H1 (cell line): ENCODE results near the gene CLCN3. TPM values are rescaled to one million over a fixed set of nuclear protein-coding genes. Genes with fewer than 3 reads are reported as not detected.

Experiments used
- MAFK ChIP-seq: IDR thresholded peaks from 2 replicates; pipeline ENCODE4 v1.6.1; 2012; ENCODE audit warnings: low read depth, mild to moderate bottlenecking, improper control_type of control experiment, low read length
- SIN3A ChIP-seq, 2 experiments: IDR thresholded peaks in 1 of 2; conservative IDR thresholded peaks in 1 of 2; 2 replicates each; pipeline ENCODE4 v1.6.1; 2011 to 2012; ENCODE audit warnings: low read length in 2 of 2, improper control_type of control experiment in 1 of 2, low read depth in 1 of 2, mild to moderate bottlenecking in 1 of 2
- SP4 ChIP-seq: IDR thresholded peaks from 2 replicates; pipeline ENCODE4 v1.6.1; 2012; ENCODE audit warnings: low read length, inconsistent platforms
- YY1 ChIP-seq: IDR thresholded peaks from 2 replicates; pipeline ENCODE4 v1.6.1; 2011; ENCODE audit warnings: low read depth, mild to moderate bottlenecking, low read length
- polyA plus RNA-seq, 7 experiments: library from polyadenylated mRNA; depleted of rRNA in 3 of 7; stranded (reverse) in 5 of 7; unstranded in 2 of 7; fragments of >200 nt in 5 of 7; fragments of 200-250 nt in 2 of 7; gene quantifications; 1 replicate in 5 of 7; 2 replicates in 1 of 7; 4 replicates in 1 of 7; pipeline versions ENCODE4 v1.2.1 to v1.2.3, GENCODE V29; 2011 to 2013; ENCODE audit warnings: missing spikeins in 2 of 7, mixed read lengths in 2 of 7
- total RNA-seq: library from RNA; stranded (reverse); fragmentation: NEBNext Ultra II Directional; extraction: Animal tissue kit (Norgen Biotek cat#: 25700); gene quantifications from 2 replicates; pipeline ENCODE4 v1.2.1, GENCODE V29; 2021

CLCN3 gene
- total and polyA plus RNA-seq, 2 of the 8 experiments (the other 6 are each of a cell fraction or from before 2014, with no cell fraction given): 8.8 to 32.8 TPM

- TF ChIP-seq SP4 (no peak), SIN3A (conservative IDR thresholded peaks at IDR 0.05 in 1 of 2, IDR thresholded peaks at IDR 0.05 in 1 of 2; ENCODE audit: low read depth in 1 of 2, low read length in 2 of 2) (no peak), MAFK (no peak), YY1 (no peak)
Observed at GRCh38 chr4:169682372-169683047, 62.1 kb downstream of the CLCN3 start (continued).
